Astrocyte (in vitro differentiated cells and primary cell): ENCODE measurements around the gene PAX5.

ENCODE experiments used
- CTCF ChIP-seq: IDR thresholded peaks from 2 replicates; pipeline ENCODE4 v1.5.1; 2011; ENCODE audit warnings: low read depth, mild to moderate bottlenecking, inconsistent platforms, low read length, moderate library complexity; ENCODE audit not compliant: insufficient read depth
- EZH2 ChIP-seq: IDR thresholded peaks from 2 replicates; pipeline ENCODE4 v1.6.1; 2012; ENCODE audit warnings: mild to moderate bottlenecking, low read length, inconsistent platforms; ENCODE audit not compliant: insufficient read depth

- TF ChIP-seq CTCF: no peak
- no peak for TF ChIP-seq EZH2
Observed at GRCh38 chr9:36911601-36912412, 122.3 kb downstream of the PAX5 start.
